ENCODE results near the gene BAX.

Gene BAX

GRCh38 chr19:48966541-48967345, 12.1 kb downstream of the BAX start:
- peak overlapping the region; percentile 91 for H3K27ac ChIP-seq (replicated peaks)
- no peak for TF ChIP-seq GABPA (IDR thresholded peaks at IDR 0.05; ENCODE audit: low read depth)
- TF ChIP-seq SPI1 (IDR thresholded peaks at IDR 0.05; ENCODE audit: borderline replicate concordance, low read depth) = peak; percentile 83; the same call in 1 of the 2 replicates
- TF ChIP-seq REST (IDR thresholded peaks at IDR 0.05; ENCODE audit: insufficient replicate concordance, low read depth) = no peak
- TF ChIP-seq POLR2AphosphoS5 (IDR thresholded peaks at IDR 0.05; ENCODE audit: low read depth) = peak; percentile 6
- peak in 1 of 2 experiments; percentile 64 for DNase-seq (ENCODE audit: low read depth in 1 of 2, low spot score in 1 of 2)
- H3K27me3 ChIP-seq (ENCODE audit: insufficient read depth, poor library complexity, severe bottlenecking) = no peaks in the 10 kb centered on the region
- peak overlapping the region; percentile 75 for H3K4me3 ChIP-seq (replicated peaks; ENCODE audit: insufficient read depth, low read length)

DNA sequence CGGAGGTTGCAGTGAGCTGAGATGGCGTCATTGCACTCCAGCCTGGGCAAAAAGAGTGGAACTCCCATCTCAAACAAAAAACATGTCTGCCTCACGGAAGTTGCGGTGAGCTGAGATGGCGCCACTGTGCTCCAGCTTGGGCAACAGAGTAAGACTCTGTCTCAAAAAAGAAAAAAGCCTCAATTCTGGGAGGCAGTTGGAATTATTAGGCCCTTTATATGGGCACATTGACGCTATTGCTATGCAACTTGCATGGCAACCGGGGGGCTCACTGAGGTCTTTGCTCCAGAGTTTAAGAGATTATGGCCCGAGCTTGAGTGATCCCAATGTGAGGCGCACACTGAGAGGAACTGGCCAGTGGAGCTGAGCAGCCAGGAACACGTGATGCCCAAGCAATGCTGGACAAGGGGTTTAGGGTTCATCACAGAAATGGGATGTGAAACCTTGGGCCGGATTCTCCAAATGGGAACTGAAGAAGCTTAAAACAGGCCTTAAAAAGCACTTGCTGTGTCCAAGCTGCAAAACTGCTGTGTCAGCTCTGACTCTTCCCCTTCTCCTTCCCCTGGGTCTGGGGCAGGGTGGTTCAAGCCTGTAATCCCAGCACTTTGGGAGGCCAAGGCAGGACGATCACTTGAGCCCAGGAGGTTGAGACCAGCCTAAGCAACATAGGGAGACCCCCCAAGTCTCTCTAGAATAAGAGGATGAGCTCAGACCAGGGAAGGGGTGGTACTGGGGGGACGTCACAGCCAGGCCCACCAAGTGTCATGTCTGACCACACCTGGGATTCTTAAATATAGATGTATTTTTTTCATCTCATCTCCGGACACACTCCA, 12.9 kb downstream of the BAX start:
- Histone ChIP-seq H3K27ac (replicated peaks) (peak overlapping the region; percentile 91), H3K27me3 (ENCODE audit: insufficient read depth, poor library complexity, severe bottlenecking) (no peaks in the 10 kb centered on the region), H3K4me3 (replicated peaks; ENCODE audit: insufficient read depth, low read length) (no peak overlapping the region)
- TF ChIP-seq CTCF (IDR thresholded peaks at IDR 0.05; ENCODE audit: insufficient read depth, low read length) (no peak), GABPA (IDR thresholded peaks at IDR 0.05; ENCODE audit: low read depth) (no peak), REST (IDR thresholded peaks at IDR 0.05; ENCODE audit: insufficient replicate concordance, low read depth) (peak; percentile 43), SPI1 (IDR thresholded peaks at IDR 0.05; ENCODE audit: borderline replicate concordance, low read depth) (peak; percentile 56; the same call in 1 of the 2 replicates), POLR2AphosphoS5 (IDR thresholded peaks at IDR 0.05; ENCODE audit: low read depth) (peak; percentile 71)
- peak; percentile 81 to 91 for DNase-seq (ENCODE audit: low read depth in 1 of 2, low spot score in 1 of 2)

DNA sequence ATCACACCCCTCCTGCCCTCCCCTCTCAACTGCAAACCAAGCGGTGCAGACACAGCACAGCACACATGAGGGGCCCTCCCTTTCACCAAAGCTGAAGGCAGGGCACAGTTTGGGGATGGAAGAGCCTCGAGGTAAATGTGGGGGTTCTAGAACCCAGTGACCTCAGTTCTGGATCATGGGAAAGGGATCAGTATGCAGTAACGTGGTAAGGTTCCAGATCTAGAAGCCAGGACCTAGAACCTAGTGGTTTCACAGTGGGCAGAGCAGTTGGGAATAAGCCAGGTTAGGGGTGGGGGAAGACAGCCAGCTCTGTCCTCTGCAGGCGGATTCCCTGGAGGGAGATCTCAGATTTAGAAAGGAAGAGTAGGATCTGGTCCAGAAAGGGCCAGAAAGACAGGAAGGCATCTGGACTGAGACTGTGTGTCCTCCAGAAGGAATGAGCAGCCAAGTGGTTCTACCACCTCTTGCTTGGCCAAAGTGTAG, 13.5 kb downstream of the BAX start:
- no peaks in the 10 kb centered on the region for H3K27me3 ChIP-seq (ENCODE audit: insufficient read depth, poor library complexity, severe bottlenecking)
- TF ChIP-seq SPI1 (IDR thresholded peaks at IDR 0.05; ENCODE audit: borderline replicate concordance, low read depth) (no peak), GABPA (IDR thresholded peaks at IDR 0.05; ENCODE audit: low read depth) (no peak), REST (IDR thresholded peaks at IDR 0.05; ENCODE audit: insufficient replicate concordance, low read depth) (no peak), POLR2AphosphoS5 (IDR thresholded peaks at IDR 0.05; ENCODE audit: low read depth) (no peak), CTCF (IDR thresholded peaks at IDR 0.05; ENCODE audit: insufficient read depth, low read length) (no peak)
- no peak for DNase-seq (ENCODE audit: low read depth in 1 of 2, low spot score in 1 of 2)
- H3K27ac ChIP-seq (replicated peaks) = peak overlapping the region; percentile 91
- no peak overlapping the region for H3K4me3 ChIP-seq (replicated peaks; ENCODE audit: insufficient read depth, low read length)
